Esophagus muscularis mucosa (tissue), 4 donors: ENCODE measurements around the gene WIPF3.

Experiments used
- CTCF ChIP-seq, 3 experiments: fragments of 200-600 bp in 2 of 3; fragments of 450-650 bp in 1 of 3; sonication (generic) in 2 of 3; IDR thresholded peaks; one replicate each; pipeline ENCODE4 v1.5.1; 2017 to 2019; ENCODE audit warnings: antibody characterized with exemption in 3 of 3, mild to moderate bottlenecking in 2 of 3, moderate library complexity in 1 of 3
- EP300 ChIP-seq: sonication (generic); formaldehyde crosslinking; IDR thresholded peaks from one replicate; pipeline ENCODE4 v1.6.1; 2017; ENCODE audit warnings: antibody characterized with exemption
- POLR2A ChIP-seq: fragments of 450-650 bp; IDR thresholded peaks from one replicate; pipeline ENCODE4 v1.6.1; 2017; ENCODE audit warnings: antibody characterized with exemption, moderate library complexity, mild to moderate bottlenecking, low read depth

DNA sequence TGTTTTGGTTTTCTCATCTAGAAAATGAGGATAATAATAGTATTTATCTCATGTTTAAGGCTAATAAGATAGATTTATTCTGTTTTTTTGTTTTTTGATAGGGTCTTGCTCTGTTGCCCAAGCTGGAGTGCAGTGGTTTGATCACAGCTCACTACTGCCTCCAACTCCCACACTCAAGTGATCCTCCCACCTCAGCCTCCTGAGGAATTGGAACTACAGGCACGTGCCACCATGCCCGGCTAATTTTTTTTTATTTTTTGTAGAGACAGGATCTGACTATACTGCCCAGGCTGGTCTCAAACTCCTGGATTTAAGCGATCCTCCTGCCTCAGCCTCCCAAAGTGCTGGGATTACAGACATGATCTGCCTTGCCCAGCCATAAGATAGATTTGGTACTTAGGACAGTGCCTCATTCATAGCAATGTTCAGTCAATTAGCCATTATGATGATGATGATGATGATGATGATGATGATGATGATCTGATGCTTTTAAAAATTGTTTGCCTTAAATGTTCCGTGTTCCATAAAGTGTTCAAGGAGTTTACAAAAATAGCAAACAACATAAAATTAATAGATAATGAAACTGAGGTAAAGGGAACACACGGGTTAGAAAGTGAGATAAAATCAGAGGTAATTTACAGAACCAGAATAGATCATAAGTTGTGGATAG is 4.6 kb downstream of the WIPF3 start:
- no peak for TF ChIP-seq CTCF (IDR thresholded peaks at IDR 0.05)
- TF ChIP-seq POLR2A: no peak
- no peak for TF ChIP-seq EP300
